ENCODE measurements around the gene PTCD1. TPM values are rescaled to one million over a fixed set of nuclear protein-coding genes. Genes with fewer than 3 reads are reported as not detected.

Gene PTCD1
- polyA plus RNA-seq, 1 donor (not counting 4 experiments of a cell fraction or from before 2014, with no cell fraction given): 2.8 TPM

GRCh38 chr7:99403764-99404163 lies 34.8 kb downstream of the PTCD1 start:
- dilution Hi-C loops (cut with MboI; ENCODE audit: extremely low pct_ligation_motif_present, low sequenced_read_pairs): no loop called here
- peaks cover 25 to 53% of the 10 kb centered on the region in 2 experiments for H3K36me3 ChIP-seq (ENCODE audit: control insufficient read depth in 2 of 2, extremely low read depth in 1 of 2, insufficient read depth in 2 of 2, low read length in 2 of 2)
- peaks cover 61% of the 10 kb centered on the region for H3K79me2 ChIP-seq (ENCODE audit: control insufficient read depth, insufficient read depth, low read length)
- no peaks in the 10 kb centered on the region for H3K27me3 ChIP-seq (ENCODE audit: control insufficient read depth, extremely low read depth, insufficient read depth, low read length)
- H3K9me1 ChIP-seq (ENCODE audit: control insufficient read depth, extremely low read depth, insufficient read depth, low read length): no peaks in the 10 kb centered on the region
- H4K20me1 ChIP-seq (ENCODE audit: control insufficient read depth, extremely low read depth, insufficient read depth, low read length): peaks cover 28% of the 10 kb centered on the region
- no peak overlapping the region for H3K4me2 ChIP-seq (ENCODE audit: control insufficient read depth, extremely low read depth, insufficient read depth, low read depth, low read length)
- H3K4me3 ChIP-seq (ENCODE audit: control insufficient read depth in 2 of 3, extremely low read depth in 1 of 3, insufficient read depth in 2 of 3, low read depth in 1 of 3, low read length in 3 of 3): no peak overlapping the region
- no peak for DNase-seq (ENCODE audit: low read depth, low spot score)
- H3K27ac ChIP-seq (ENCODE audit: control insufficient read depth, insufficient read depth, low read length): no peak overlapping the region
- no peak for FAIRE-seq
- TF ChIP-seq EZH2 (IDR thresholded peaks at IDR 0.05; ENCODE audit: low read length): no peak
- no peak for TF ChIP-seq CTCF (optimal IDR thresholded peaks at IDR 0.05 in 1 of 3, IDR thresholded peaks at IDR 0.05 in 1 of 3, conservative IDR thresholded peaks at IDR 0.05 in 1 of 3; ENCODE audit: extremely low read depth in 1 of 3, insufficient read depth in 2 of 3, low read length in 3 of 3)
- H2AFZ ChIP-seq (ENCODE audit: control insufficient read depth, low read length): no peak overlapping the region
- no peak overlapping the region for H3K9ac ChIP-seq (ENCODE audit: control insufficient read depth, extremely low read depth, insufficient read depth, low read length)
- no peaks in the 10 kb centered on the region for H3K9me3 ChIP-seq (ENCODE audit: control insufficient read depth, low read depth, low read length)
- peaks cover 18% of the 10 kb centered on the region for H3K4me1 ChIP-seq (ENCODE audit: control insufficient read depth, extremely low read depth, insufficient read depth, low read length)

- no peak overlapping the region for H3K4me2 ChIP-seq (ENCODE audit: control insufficient read depth, extremely low read depth, insufficient read depth, low read depth, low read length)
- TF ChIP-seq EZH2 (IDR thresholded peaks at IDR 0.05; ENCODE audit: low read length) (no peak), CTCF (optimal IDR thresholded peaks at IDR 0.05 in 1 of 3, IDR thresholded peaks at IDR 0.05 in 1 of 3, conservative IDR thresholded peaks at IDR 0.05 in 1 of 3; ENCODE audit: extremely low read depth in 1 of 3, insufficient read depth in 2 of 3, low read length in 3 of 3) (no peak)
- no peak overlapping the region for H3K9ac ChIP-seq (ENCODE audit: control insufficient read depth, extremely low read depth, insufficient read depth, low read length)
- dilution Hi-C loops (cut with MboI; ENCODE audit: extremely low pct_ligation_motif_present, low sequenced_read_pairs): no loop called here
- no peak overlapping the region for H3K4me3 ChIP-seq (ENCODE audit: control insufficient read depth in 2 of 3, extremely low read depth in 1 of 3, insufficient read depth in 2 of 3, low read depth in 1 of 3, low read length in 3 of 3)
- H2AFZ ChIP-seq (ENCODE audit: control insufficient read depth, low read length): no peak overlapping the region
- peaks cover 56% of the 10 kb centered on the region for H3K79me2 ChIP-seq (ENCODE audit: control insufficient read depth, insufficient read depth, low read length)
- peaks cover 28% of the 10 kb centered on the region for H4K20me1 ChIP-seq (ENCODE audit: control insufficient read depth, extremely low read depth, insufficient read depth, low read length)
- H3K27me3 ChIP-seq (ENCODE audit: control insufficient read depth, extremely low read depth, insufficient read depth, low read length): no peaks in the 10 kb centered on the region
- H3K9me3 ChIP-seq (ENCODE audit: control insufficient read depth, low read depth, low read length): no peaks in the 10 kb centered on the region
- FAIRE-seq (no peak), DNase-seq (ENCODE audit: low read depth, low spot score) (no peak)
- H3K9me1 ChIP-seq (ENCODE audit: control insufficient read depth, extremely low read depth, insufficient read depth, low read length): no peaks in the 10 kb centered on the region
- H3K36me3 ChIP-seq (ENCODE audit: control insufficient read depth in 2 of 2, extremely low read depth in 1 of 2, insufficient read depth in 2 of 2, low read length in 2 of 2): peaks cover 31 to 53% of the 10 kb centered on the region in 2 experiments
- peaks cover 18% of the 10 kb centered on the region for H3K4me1 ChIP-seq (ENCODE audit: control insufficient read depth, extremely low read depth, insufficient read depth, low read length)
- H3K27ac ChIP-seq (ENCODE audit: control insufficient read depth, insufficient read depth, low read length): no peak overlapping the region
Measured at GRCh38 chr7:99402854-99403253, 35.7 kb downstream of the PTCD1 start.
